CD1c-positive myeloid dendritic cell (primary cell): ENCODE data around the gene ST6GALNAC1.
"Not testable (repeated sequence)": the region's sequence is repeated elsewhere in the genome, so short reads cannot be mapped to it uniquely, and the experiment has no call there.

Experiments used
- DNase-seq: peaks from one replicate; pipeline ENCODE4 v3.0.0-alpha.2; 2016; ENCODE audit errors: extremely low spot score

Gene ST6GALNAC1

GRCh38 chr17:76612977-76613851, 30.3 kb downstream of the ST6GALNAC1 start:
- DNase-seq = no peak

GRCh38 chr17:76612465-76612864, 31.1 kb downstream of the ST6GALNAC1 start:
- DNase-seq = no peak

GRCh38 chr17:76611758-76612157, 31.8 kb downstream of the ST6GALNAC1 start:
- DNase-seq = no peak

GRCh38 chr17:76611080-76611749, 32.3 kb downstream of the ST6GALNAC1 start:
- DNase-seq = not testable (repeated sequence)

- DNase-seq = not testable (repeated sequence)
Measured at GRCh38 chr17:76606685-76607084, 36.9 kb downstream of the ST6GALNAC1 start.

GRCh38 chr17:76601065-76601464, 42.5 kb downstream of the ST6GALNAC1 start:
- DNase-seq = no peak

GRCh38 chr17:76599694-76600460, 43.7 kb downstream of the ST6GALNAC1 start:
- peak; percentile 83 for DNase-seq

GRCh38 chr17:76598004-76598439, 45.5 kb downstream of the ST6GALNAC1 start:
- peak; percentile 79 for DNase-seq

GRCh38 chr17:76597156-76598003, 46.2 kb downstream of the ST6GALNAC1 start:
- peak; percentile 81 for DNase-seq

- DNase-seq = no peak
Measured at GRCh38 chr17:76594690-76595089, 48.9 kb downstream of the ST6GALNAC1 start.

- no peak for DNase-seq
Measured at GRCh38 chr17:76593959-76594358, 49.6 kb downstream of the ST6GALNAC1 start.

GRCh38 chr17:76593384-76593826, 50.2 kb downstream of the ST6GALNAC1 start:
- no peak for DNase-seq

- no peak for DNase-seq
Measured at GRCh38 chr17:76588182-76588581, 55.4 kb downstream of the ST6GALNAC1 start.

GRCh38 chr17:76586741-76587487, 56.6 kb downstream of the ST6GALNAC1 start:
- DNase-seq = no peak

GRCh38 chr17:76585649-76586593, 57.6 kb downstream of the ST6GALNAC1 start, which contains the start of gene ST6GALNAC2:
Gene ST6GALNAC2, minus strand, starts transcription at chr17:76585860. Its CDS starts 52 bp downstream, at chr17:76585808.
- peak; percentile 77 for DNase-seq

- peak; percentile 50 for DNase-seq
Measured at GRCh38 chr17:76585033-76585648, 58.4 kb downstream of the ST6GALNAC1 start.

GRCh38 chr17:76584427-76585032, 59.0 kb downstream of the ST6GALNAC1 start:
- DNase-seq = no peak

GRCh38 chr17:76582660-76583059, 60.9 kb downstream of the ST6GALNAC1 start:
- no peak for DNase-seq
